Fibroblast of the aortic adventitia (primary cell): Measurements from ENCODE around the gene DUXB. TPM values are rescaled to one million over a fixed set of nuclear protein-coding genes. Genes with fewer than 3 reads are reported as not detected.

ENCODE experiments used
- DNase-seq: peaks from one replicate; pipeline ENCODE4 v3.0.0-alpha.2; 2010; ENCODE audit warnings: low read depth
- H3K4me3 ChIP-seq: 2 replicates; pipeline ENCODE4 v1.5.1; 2011; ENCODE audit warnings: low read depth, mild to moderate bottlenecking, control low read depth, low read length, moderate library complexity
- total RNA-seq: library from RNA; depleted of rRNA; stranded (reverse); fragments of >200 nt; gene quantifications from 2 replicates; pipeline ENCODE4 v1.2.3, GENCODE V29; 2012; ENCODE audit warnings: low replicate concordance
- TF ChIP-seq, protein P1 (sequence below): IDR thresholded peaks from 2 replicates; pipeline ENCODE4 v1.5.1; 2011; ENCODE audit warnings: mild to moderate bottlenecking, low read length, control low read depth, inconsistent platforms; ENCODE audit not compliant: insufficient read depth

DUXB gene, protein sequence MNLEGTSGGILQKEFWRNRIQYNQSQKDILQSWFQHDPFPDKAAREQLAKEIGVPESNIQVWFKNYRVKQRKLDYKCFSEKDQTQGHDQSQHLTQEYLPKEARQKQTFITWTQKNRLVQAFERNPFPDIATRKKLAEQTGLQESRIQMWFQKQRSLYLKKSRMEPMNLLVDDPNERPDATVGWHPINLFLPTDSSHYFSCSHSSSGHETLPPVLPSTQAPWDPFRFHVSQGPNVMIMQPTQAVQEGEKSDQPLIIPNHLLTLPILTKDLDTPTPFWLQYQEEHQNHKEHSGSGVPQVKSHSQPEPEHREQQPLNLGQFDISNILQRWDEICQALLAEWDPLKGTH
- total RNA-seq, result not detected in 2 replicates

DNA sequence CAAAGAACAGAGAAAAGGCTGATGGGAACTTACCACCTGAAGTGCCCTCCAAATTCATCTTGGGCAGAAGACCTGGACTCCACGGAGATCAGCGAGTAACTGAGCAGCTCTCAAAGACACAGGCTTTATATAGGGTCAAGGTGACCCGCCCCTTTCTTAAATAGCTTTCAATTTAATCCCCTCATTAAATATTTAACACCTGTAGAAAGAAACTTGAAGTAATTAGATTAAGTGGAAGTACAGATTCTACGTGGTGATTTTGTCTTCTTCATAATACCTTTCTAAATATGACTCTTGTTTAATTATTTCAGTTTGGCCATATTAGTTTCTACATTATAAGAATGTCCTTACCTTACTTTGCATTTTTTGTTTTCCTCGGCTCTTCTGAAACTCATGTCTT is at the start of gene DUXB:
Gene DUXB, minus strand, starts transcription at position 101 of the 400 bp plus-strand sequence. Its CDS starts 43 bp downstream, at position 58.
- no peak within 1 kb of the TSS for H3K4me3 ChIP-seq
- TF ChIP-seq, protein P1, sequence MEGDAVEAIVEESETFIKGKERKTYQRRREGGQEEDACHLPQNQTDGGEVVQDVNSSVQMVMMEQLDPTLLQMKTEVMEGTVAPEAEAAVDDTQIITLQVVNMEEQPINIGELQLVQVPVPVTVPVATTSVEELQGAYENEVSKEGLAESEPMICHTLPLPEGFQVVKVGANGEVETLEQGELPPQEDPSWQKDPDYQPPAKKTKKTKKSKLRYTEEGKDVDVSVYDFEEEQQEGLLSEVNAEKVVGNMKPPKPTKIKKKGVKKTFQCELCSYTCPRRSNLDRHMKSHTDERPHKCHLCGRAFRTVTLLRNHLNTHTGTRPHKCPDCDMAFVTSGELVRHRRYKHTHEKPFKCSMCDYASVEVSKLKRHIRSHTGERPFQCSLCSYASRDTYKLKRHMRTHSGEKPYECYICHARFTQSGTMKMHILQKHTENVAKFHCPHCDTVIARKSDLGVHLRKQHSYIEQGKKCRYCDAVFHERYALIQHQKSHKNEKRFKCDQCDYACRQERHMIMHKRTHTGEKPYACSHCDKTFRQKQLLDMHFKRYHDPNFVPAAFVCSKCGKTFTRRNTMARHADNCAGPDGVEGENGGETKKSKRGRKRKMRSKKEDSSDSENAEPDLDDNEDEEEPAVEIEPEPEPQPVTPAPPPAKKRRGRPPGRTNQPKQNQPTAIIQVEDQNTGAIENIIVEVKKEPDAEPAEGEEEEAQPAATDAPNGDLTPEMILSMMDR, result no peak
- DNase-seq, result no peak

DNA sequence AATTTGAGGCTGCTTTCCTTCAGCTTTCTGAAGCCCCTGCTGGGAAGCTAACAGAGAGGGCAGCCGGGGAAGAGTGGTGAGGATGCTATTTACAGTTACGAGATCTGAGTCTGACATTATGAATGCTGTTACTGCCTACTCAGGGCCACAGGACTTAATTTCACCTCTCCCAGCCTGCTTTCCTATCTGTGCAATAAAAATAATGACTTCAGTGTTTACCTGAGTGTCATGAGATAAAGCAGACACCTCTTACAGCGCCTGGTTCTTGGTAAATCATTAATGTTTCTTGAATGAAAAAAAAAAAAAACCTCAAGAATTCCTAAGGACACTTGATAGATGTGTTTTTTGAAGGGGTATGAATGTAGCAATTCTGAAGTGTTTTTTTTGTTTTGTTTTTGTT is 49.3 kb upstream of the DUXB start:
- TF ChIP-seq, protein P1, result no peak
- no peak overlapping the region for H3K4me3 ChIP-seq
- no peak for DNase-seq

DNA sequence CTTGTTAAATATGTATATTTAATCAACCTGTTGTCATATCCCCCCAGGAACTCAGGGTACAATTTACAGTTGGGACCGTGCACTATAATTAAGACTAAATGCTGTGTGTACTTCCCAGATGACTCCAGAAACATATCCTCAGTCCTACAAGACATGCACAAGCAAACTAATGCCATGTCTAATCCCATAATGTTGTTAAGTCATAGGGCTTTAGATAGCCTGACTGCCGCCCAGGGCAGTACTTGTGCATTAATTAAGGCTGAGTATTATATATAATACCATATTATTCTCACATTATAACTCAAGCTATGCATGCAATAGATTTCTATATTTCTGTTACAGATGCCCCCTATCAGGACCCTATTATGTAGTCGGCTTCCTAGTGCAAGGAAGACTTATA is 45.1 kb upstream of the DUXB start:
- no peak overlapping the region for H3K4me3 ChIP-seq
- TF ChIP-seq, protein P1, result no peak
- DNase-seq, result no peak

DNA sequence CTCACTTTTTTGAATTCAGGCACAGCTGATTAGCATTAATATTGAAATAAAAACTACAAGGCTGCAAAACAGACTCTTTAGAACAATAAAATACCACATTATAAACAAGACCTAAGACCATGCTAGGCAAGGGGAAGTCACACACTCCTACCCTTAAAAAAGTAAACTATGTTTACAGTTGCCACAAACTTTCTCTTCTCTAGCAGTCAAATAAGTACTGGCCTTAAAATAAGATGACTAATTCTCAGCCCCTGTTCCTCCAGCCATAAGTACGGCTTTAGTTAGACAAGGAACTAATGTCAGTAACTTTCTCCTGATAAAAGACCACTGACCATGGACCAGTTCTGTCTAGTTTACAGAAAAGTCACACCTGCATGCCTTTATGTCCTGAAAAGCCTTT is 44.6 kb upstream of the DUXB start:
- TF ChIP-seq, protein P1, result no peak
- H3K4me3 ChIP-seq, result no peak overlapping the region
- DNase-seq, result no peak

DNA sequence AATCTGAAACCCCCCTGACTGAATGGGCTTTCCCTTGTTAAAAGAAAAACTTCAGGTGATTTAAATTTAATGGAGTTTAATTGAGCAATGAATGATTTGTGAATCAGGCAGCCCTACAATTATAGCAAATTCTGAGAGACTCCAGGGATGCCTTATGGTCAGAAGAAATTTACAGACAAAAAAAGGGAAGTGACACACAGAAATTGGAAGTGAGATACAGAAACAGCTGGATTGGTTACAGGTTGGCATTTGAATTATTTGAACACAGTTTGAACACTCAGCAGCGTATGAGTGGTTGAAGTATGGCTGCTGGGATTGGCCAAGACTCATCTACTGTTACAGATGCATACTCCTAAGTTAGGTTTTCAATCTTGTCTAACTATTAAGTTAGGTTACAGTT is 44.0 kb upstream of the DUXB start:
- TF ChIP-seq, protein P1, result no peak
- H3K4me3 ChIP-seq, result no peak overlapping the region
- DNase-seq, result no peak

DNA sequence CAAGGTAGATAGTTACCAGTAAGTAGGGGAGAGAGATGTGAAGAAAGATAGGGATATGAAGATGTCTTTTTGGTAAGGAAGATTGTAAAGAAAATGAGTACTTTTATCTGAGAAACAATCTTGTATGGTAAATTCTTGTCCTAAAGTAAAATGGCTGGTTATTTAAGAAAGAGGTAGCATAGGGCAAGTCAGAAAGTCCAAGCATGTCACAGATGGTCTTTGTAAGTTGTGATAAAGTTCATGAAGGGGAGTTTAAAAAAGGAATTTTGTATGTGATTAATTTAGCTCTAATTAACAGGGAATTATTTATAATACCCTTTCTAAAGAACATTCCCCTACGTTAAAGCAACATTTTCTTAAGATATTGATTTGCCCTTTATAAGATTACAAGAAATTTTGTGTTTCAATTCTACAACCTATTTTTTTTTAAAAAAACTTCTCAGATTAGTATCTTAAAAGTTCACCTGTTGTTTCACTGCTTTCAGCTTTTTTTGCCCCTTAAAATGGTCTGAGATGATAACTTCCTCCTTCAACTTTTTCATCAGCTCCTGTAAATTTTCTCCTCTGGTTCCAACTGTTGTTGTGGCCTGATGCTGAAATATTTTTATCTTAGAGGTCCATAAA is 41.3 kb upstream of the DUXB start:
- H3K4me3 ChIP-seq, result no peak overlapping the region
- no peak for DNase-seq
- TF ChIP-seq, protein P1, result no peak
